ENCODE data around the gene TBXAS1.
A peak's percentile ranks its signal among the peaks of the same experiment; 100 is the strongest.

The TBXAS1 gene

DNA sequence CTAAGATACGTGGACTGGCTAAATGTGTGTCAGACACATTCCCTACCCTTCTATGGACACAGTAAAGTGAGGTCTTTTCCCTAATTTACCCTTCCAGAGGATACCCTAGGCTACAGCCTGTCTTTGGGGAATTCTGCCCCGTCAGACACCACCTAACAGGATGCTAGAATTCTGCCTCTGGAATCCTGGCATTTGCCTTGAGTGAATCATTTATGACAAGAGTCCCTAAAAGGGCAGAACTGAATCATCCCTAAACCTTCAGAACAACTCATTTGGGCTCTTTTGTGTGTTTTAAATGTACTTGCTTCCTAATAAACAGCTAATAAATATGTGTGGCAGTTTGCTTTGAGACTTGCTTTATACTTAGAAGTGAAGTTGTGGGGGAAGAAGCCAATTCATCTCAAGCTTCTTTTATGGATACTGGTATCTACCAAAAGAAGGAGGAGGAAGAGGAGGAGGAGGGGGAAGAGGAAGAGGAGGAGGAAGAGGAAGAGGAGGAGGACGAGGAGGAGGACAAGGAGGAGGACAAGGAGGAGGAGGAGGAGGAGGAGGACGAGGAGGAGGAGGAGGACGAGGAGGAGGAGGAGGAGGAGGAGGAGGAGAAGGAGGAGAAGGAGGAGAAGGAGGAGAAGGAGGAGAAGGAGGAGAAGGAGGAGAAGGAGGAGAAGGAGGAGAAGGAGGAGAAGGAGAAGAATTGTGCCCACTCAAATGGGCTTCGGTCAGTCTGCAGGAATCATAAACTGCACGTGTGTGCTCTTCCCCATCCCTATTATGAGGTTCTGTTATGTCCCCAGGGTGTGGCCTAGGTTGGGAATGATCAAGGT lies 206.5 kb downstream of the TBXAS1 start:
- no peak for ATAC-seq
- Mint-ChIP-seq H3K4me3 (no peak overlapping the region), H3K4me1 (peaks cover 40% of the 10 kb centered on the region), H3K27ac (peak overlapping the region; percentile 60), H3K27me3 (no peaks in the 10 kb centered on the region), H3K36me3 (peaks cover 76% of the 10 kb centered on the region), H3K9me3 (no peaks in the 10 kb centered on the region)

DNA sequence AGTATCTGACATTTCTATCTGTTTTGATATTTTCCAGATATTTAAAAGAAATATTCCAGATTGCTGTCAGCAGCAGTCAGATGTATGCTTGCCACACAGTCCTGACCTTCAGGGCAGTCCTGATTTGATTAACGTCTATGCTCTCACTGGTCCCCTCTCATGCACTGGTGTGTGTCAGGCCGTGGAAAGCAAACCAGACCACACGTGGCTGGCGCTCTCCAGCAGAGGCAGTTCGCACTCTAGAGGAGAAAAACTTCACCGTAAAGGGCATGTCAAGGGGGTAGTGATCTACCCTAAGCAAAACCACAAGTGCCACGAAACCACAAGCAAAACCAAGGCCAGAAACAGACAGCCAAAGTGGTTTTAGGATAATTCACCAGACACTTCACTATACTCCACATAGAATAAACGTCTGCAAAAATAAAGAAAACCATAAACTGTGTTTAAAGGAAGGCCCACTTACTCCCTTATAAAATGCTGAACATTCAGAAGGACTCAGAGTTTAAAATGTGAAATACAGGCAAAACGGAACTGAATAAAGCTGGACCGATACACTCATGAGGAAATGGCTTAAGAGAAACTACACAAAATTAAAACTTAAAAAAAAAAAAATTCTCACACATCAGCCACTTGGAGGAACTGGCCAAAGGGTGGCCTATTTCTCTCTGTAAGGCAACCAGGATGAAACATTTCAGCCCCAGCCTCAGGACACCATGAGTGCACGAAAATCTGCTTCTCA lies 207.3 kb downstream of the TBXAS1 start:
- Mint-ChIP-seq H3K9me3 (no peaks in the 10 kb centered on the region), H3K4me1 (peaks cover 40% of the 10 kb centered on the region), H3K27me3 (no peaks in the 10 kb centered on the region), H3K36me3 (peaks cover 77% of the 10 kb centered on the region), H3K4me3 (no peak overlapping the region), H3K27ac (peak overlapping the region; percentile 60)
- peak; percentile 98 for ATAC-seq

GRCh38 chr7:140039066-140039465 lies 210.0 kb downstream of the TBXAS1 start:
- H3K9me3 Mint-ChIP-seq, result no peaks in the 10 kb centered on the region
- no peaks in the 10 kb centered on the region for H3K27me3 Mint-ChIP-seq
- no peak overlapping the region for H3K4me3 Mint-ChIP-seq
- peaks cover 27% of the 10 kb centered on the region for H3K4me1 Mint-ChIP-seq
- H3K36me3 Mint-ChIP-seq, result peaks cover 71% of the 10 kb centered on the region
- H3K27ac Mint-ChIP-seq, result no peak overlapping the region
- ATAC-seq, result no peak

- ATAC-seq, result no peak
- Mint-ChIP-seq H3K4me3 (no peak overlapping the region), H3K36me3 (peaks cover 78% of the 10 kb centered on the region), H3K27me3 (no peaks in the 10 kb centered on the region), H3K9me3 (no peaks in the 10 kb centered on the region), H3K27ac (no peak overlapping the region), H3K4me1 (peaks cover 27% of the 10 kb centered on the region)
Measured at GRCh38 chr7:140039896-140040295, 210.8 kb downstream of the TBXAS1 start.

DNA sequence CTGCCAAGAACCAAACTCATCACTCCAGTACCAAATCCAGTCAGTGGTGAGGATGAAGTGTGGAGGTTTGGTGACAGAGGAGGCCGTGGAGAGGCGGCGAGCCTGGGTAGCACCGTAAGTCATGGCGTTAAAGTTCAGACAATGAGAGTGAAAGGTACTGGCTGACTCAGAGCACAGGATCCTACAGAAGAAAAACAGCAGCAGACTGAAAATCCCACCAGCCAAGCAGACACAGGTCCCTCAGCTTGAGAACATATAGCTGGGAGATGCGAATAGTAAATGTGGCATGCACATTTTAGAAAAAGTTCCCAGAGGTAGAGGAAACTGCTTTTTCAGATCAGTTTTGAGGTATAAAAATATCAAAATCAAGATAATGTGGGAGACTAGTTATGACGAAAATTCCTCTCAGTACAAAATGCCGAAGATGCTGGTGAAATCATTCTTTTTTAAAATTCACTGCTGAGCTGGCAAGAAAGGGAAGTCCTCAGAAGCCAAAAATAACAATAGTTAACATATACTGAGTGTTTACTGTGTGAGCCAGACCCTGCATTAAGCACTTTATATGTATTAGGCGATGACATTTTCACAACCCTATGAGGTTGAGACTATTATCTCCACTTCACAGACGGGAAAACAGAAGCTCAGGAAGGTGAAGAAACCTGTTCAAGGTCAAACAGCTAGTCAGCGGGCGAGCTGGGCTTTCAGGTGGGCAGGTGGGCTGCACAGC lies 212.8 kb downstream of the TBXAS1 start:
- ATAC-seq, result no peak
- Mint-ChIP-seq H3K9me3 (no peaks in the 10 kb centered on the region), H3K36me3 (peaks cover 78% of the 10 kb centered on the region), H3K27ac (no peak overlapping the region), H3K27me3 (no peaks in the 10 kb centered on the region), H3K4me3 (no peak overlapping the region), H3K4me1 (peaks cover 16% of the 10 kb centered on the region)

DNA sequence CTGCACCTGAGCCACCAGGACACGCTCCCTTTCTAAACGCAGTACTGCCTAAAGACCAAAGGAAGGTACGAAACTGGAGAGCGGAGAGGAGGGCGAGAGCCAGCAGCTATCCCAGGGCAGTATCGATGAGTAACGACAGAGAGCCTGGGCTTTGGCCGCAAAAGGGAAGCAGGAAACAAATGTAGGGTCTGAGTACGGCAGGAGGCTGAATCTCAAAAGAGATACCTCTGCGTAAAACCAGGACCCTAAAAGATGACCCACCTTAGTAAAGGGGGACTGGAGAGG lies 213.3 kb downstream of the TBXAS1 start:
- H3K27ac Mint-ChIP-seq, result no peak overlapping the region
- H3K36me3 Mint-ChIP-seq, result peaks cover 72% of the 10 kb centered on the region
- no peaks in the 10 kb centered on the region for H3K27me3 Mint-ChIP-seq
- H3K4me3 Mint-ChIP-seq, result no peak overlapping the region
- H3K9me3 Mint-ChIP-seq, result no peaks in the 10 kb centered on the region
- ATAC-seq, result no peak
- peaks cover 11% of the 10 kb centered on the region for H3K4me1 Mint-ChIP-seq

- H3K4me1 Mint-ChIP-seq, result peaks cover 14% of the 10 kb centered on the region
- ATAC-seq, result no peak
- H3K4me3 Mint-ChIP-seq, result no peak overlapping the region
- H3K9me3 Mint-ChIP-seq, result no peaks in the 10 kb centered on the region
- H3K27me3 Mint-ChIP-seq, result no peaks in the 10 kb centered on the region
- peaks cover 61% of the 10 kb centered on the region for H3K36me3 Mint-ChIP-seq
- peak overlapping the region; percentile 32 for H3K27ac Mint-ChIP-seq
Measured at GRCh38 chr7:140044251-140044650, 215.2 kb downstream of the TBXAS1 start.

GRCh38 chr7:140045697-140046096 lies 216.6 kb downstream of the TBXAS1 start:
- Mint-ChIP-seq H3K27ac (no peak overlapping the region), H3K27me3 (no peaks in the 10 kb centered on the region), H3K9me3 (no peaks in the 10 kb centered on the region), H3K36me3 (peaks cover 60% of the 10 kb centered on the region), H3K4me1 (peaks cover 23% of the 10 kb centered on the region), H3K4me3 (no peak overlapping the region)
- ATAC-seq, result no peak

GRCh38 chr7:140047197-140047596 lies 218.1 kb downstream of the TBXAS1 start:
- no peaks in the 10 kb centered on the region for H3K9me3 Mint-ChIP-seq
- no peak for ATAC-seq
- H3K36me3 Mint-ChIP-seq, result peaks cover 54% of the 10 kb centered on the region
- H3K4me1 Mint-ChIP-seq, result peaks cover 25% of the 10 kb centered on the region
- H3K4me3 Mint-ChIP-seq, result no peak overlapping the region
- H3K27me3 Mint-ChIP-seq, result no peaks in the 10 kb centered on the region
- H3K27ac Mint-ChIP-seq, result no peak overlapping the region

- ATAC-seq, result no peak
- Mint-ChIP-seq H3K9me3 (no peaks in the 10 kb centered on the region), H3K4me3 (no peak overlapping the region), H3K36me3 (peaks cover 59% of the 10 kb centered on the region), H3K4me1 (peaks cover 32% of the 10 kb centered on the region), H3K27ac (no peak overlapping the region), H3K27me3 (no peaks in the 10 kb centered on the region)
Measured at GRCh38 chr7:140048138-140048537, 219.1 kb downstream of the TBXAS1 start.

DNA sequence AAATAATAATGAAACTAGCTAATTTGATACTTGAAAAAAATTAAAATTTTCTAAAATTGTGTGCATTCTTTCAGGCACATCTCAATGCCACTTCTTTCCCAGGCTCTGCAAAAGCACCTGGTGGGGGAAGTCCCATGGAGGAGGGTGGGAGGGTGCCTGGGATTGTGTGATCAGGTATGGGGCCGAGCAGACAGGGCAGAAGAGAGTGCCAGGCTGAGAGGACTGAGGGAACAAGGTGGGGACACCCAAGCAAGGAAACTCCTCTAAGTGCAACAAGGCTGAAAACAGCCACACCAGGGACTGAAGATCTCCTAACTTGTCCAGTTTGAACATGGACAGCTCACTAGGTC lies 219.9 kb downstream of the TBXAS1 start:
- Mint-ChIP-seq H3K4me3 (no peak overlapping the region), H3K27ac (no peak overlapping the region), H3K36me3 (peaks cover 59% of the 10 kb centered on the region), H3K4me1 (peaks cover 40% of the 10 kb centered on the region), H3K9me3 (no peaks in the 10 kb centered on the region), H3K27me3 (no peaks in the 10 kb centered on the region)
- ATAC-seq, result no peak

- Mint-ChIP-seq H3K36me3 (peaks cover 54% of the 10 kb centered on the region), H3K9me3 (no peaks in the 10 kb centered on the region), H3K27ac (no peak overlapping the region), H3K4me3 (no peak overlapping the region), H3K27me3 (no peaks in the 10 kb centered on the region), H3K4me1 (peaks cover 45% of the 10 kb centered on the region)
- ATAC-seq, result no peak
Measured at GRCh38 chr7:140049339-140050024, 220.4 kb downstream of the TBXAS1 start.

DNA sequence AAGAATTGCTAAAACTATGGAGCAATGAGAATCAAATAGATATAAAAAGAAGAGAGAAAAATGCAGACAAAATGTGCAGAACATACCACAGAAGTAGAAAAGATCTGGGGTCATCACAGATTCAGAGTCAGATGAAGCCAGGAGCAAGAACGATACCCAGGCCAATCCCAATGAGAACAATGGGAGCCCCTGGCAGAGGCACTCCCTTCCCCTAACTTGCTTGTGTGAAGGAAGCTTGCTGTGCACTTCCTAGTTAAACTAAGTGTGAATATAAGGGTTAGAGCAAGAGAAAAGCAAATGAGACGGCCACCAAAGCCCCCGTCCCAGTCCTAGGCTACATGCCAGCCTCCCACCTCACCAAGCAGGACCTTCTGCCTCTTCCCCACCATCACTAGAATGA lies 221.0 kb downstream of the TBXAS1 start:
- H3K4me1 Mint-ChIP-seq, result peaks cover 51% of the 10 kb centered on the region
- no peaks in the 10 kb centered on the region for H3K27me3 Mint-ChIP-seq
- H3K9me3 Mint-ChIP-seq, result no peaks in the 10 kb centered on the region
- ATAC-seq, result no peak
- H3K27ac Mint-ChIP-seq, result no peak overlapping the region
- peaks cover 49% of the 10 kb centered on the region for H3K36me3 Mint-ChIP-seq
- no peak overlapping the region for H3K4me3 Mint-ChIP-seq

DNA sequence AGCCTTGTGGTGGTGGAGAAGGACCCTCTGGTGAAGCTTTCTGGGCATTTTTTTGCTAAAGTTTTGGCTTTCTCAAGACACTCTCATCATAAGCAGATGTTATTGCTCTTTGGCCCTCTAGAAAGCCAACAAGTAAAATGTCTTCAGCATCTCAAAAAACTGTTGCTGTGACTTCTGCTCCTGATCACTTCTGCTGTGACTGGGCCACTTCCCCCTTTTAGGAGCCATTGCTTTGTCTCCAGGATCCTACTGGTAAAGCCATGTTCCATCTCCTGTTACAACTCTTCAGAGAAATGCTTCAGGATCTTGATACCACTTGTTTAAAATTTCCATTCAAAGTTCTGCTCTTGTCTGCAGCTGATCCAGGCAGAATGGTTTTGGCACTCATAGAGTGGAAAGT lies 222.8 kb downstream of the TBXAS1 start:
- H3K9me3 Mint-ChIP-seq, result no peaks in the 10 kb centered on the region
- no peak for ATAC-seq
- peaks cover 53% of the 10 kb centered on the region for H3K36me3 Mint-ChIP-seq
- H3K27ac Mint-ChIP-seq, result no peak overlapping the region
- peaks cover 58% of the 10 kb centered on the region for H3K4me1 Mint-ChIP-seq
- no peak overlapping the region for H3K4me3 Mint-ChIP-seq
- no peaks in the 10 kb centered on the region for H3K27me3 Mint-ChIP-seq

DNA sequence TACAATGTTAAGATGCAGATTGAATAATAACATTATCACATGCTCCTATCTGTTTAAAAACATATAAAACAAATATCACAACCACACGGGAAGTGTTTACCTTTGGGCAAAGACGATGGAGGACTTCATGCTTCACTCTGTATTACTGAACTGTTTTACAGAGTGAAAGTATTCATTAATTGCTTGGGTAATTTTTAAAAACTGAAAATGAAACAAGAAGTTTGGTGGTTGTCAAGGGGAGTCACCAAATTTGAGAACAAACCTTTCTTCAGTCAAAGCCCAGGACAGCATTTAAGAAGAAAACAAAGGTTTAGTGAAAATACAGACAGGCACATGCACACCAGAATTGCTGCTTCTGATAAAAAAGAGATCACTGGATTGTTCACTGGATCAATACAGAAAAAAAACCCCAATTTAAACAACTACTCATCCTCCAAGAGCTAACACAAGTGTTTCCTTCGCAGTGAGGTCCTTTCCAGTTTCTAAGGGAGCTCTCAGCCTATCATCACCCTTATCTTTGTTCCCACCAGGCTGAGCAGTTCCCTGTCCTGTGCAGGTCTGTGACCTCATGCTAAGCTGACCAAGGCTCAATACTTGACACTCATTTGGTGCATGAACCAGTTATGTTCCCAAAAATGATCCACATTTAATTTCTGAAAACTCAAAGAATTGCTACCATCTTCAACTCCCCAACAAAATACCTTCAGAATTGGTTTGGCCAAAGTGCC lies 224.9 kb downstream of the TBXAS1 start:
- Mint-ChIP-seq H3K27ac (peak overlapping the region; percentile 76), H3K9me3 (no peaks in the 10 kb centered on the region), H3K4me3 (peak overlapping the region; percentile 51), H3K36me3 (peaks cover 54% of the 10 kb centered on the region), H3K27me3 (no peaks in the 10 kb centered on the region), H3K4me1 (peaks cover 74% of the 10 kb centered on the region)
- ATAC-seq, result peak; percentile 75
